Liver (tissue), 9 donors: ENCODE results near the gene GLIPR1L2. TPM values are rescaled to one million over a fixed set of nuclear protein-coding genes. Genes with fewer than 3 reads are reported as not detected.

ENCODE experiments used
- DNase-seq: peaks from one replicate; pipeline ENCODE4 v3.0.0-alpha.2; 2017; ENCODE audit warnings: low spot score
- H3K27ac ChIP-seq, 2 donors: one replicate each; pipeline ENCODE4 v1.7.0; 2013; ENCODE audit warnings: inconsistent platforms in 2 of 2, low read length in 2 of 2, control low read depth in 1 of 2, low read depth in 1 of 2, mild to moderate bottlenecking in 1 of 2
- H3K27me3 ChIP-seq, 4 donors: one replicate each; pipeline versions ENCODE4 v1.6.1 to v1.7.0; 2013; ENCODE audit warnings: low read length in 3 of 4, inconsistent platforms in 1 of 4, mild to moderate bottlenecking in 1 of 4, moderate library complexity in 1 of 4; ENCODE audit not compliant: control insufficient read depth in 4 of 4, insufficient read depth in 4 of 4
- H3K36me3 ChIP-seq, 4 donors: one replicate each; pipeline versions ENCODE4 v1.6.1 to v1.7.0; 2013; ENCODE audit warnings: low read length in 3 of 4, mild to moderate bottlenecking in 3 of 4, low read depth in 1 of 4, moderate library complexity in 1 of 4; ENCODE audit not compliant: control insufficient read depth in 4 of 4, insufficient read depth in 3 of 4
- H3K4me1 ChIP-seq, 4 donors: one replicate each; pipeline versions ENCODE4 v1.6.1 to v1.7.0; 2013; ENCODE audit warnings: low read length in 3 of 4, mild to moderate bottlenecking in 3 of 4, moderate library complexity in 1 of 4; ENCODE audit not compliant: control insufficient read depth in 4 of 4, insufficient read depth in 4 of 4
- H3K4me3 ChIP-seq, 3 donors: one replicate each; pipeline versions ENCODE4 v1.6.1 to v1.7.0; 2013; ENCODE audit warnings: low read length in 3 of 3, control low read depth in 1 of 3, low read depth in 1 of 3, mild to moderate bottlenecking in 1 of 3
- H3K9ac ChIP-seq, 2 donors: one replicate each; pipeline ENCODE4 v1.7.0; 2013; ENCODE audit warnings: low read length in 2 of 2, mild to moderate bottlenecking in 2 of 2, moderate library complexity in 2 of 2, control low read depth in 1 of 2, low read depth in 1 of 2
- H3K9me3 ChIP-seq, 4 donors: one replicate each; pipeline versions ENCODE4 v1.6.1 to v1.7.0; 2013; ENCODE audit warnings: low read length in 3 of 4; ENCODE audit not compliant: control insufficient read depth in 4 of 4
- ATF3 ChIP-seq: IDR thresholded peaks from 2 replicates; pipeline ENCODE4 v1.6.1; 2016; ENCODE audit warnings: antibody characterized with exemption
- CTCF ChIP-seq: fragments of 150-350 bp; IDR thresholded peaks from 2 replicates; pipeline ENCODE4 v1.5.1; 2017; ENCODE audit warnings: improper control_type of control experiment, low read depth, low read length; ENCODE audit not compliant: missing input control
- EGR1 ChIP-seq, 2 donors: IDR thresholded peaks; 2 replicates each; pipeline ENCODE4 v1.6.1; 2016 to 2018; ENCODE audit warnings: antibody characterized with exemption in 2 of 2, low read depth in 2 of 2
- FOXA1 ChIP-seq: IDR thresholded peaks from 2 replicates; pipeline ENCODE4 v1.6.1; 2016; ENCODE audit warnings: antibody characterized with exemption
- FOXA2 ChIP-seq: IDR thresholded peaks from 2 replicates; pipeline ENCODE4 v1.6.1; 2016; ENCODE audit warnings: antibody characterized with exemption
- GABPA ChIP-seq, 2 donors: IDR thresholded peaks in 1 of 2; conservative IDR thresholded peaks in 1 of 2; 2 replicates each; pipeline ENCODE4 v1.6.1; 2016; ENCODE audit warnings: antibody characterized with exemption in 2 of 2, mild to moderate bottlenecking in 1 of 2, moderate library complexity in 1 of 2
- HNF4A ChIP-seq, 2 donors: conservative IDR thresholded peaks; 2 replicates each; pipeline ENCODE4 v1.6.1; 2016; ENCODE audit warnings: antibody characterized with exemption in 2 of 2, mild to moderate bottlenecking in 2 of 2
- HNF4G ChIP-seq: IDR thresholded peaks from 2 replicates; pipeline ENCODE4 v1.6.1; 2016; ENCODE audit warnings: antibody characterized with exemption
- JUND ChIP-seq, 2 donors: IDR thresholded peaks; 2 replicates each; pipeline ENCODE4 v1.6.1; 2016; ENCODE audit warnings: antibody characterized with exemption in 2 of 2
- MAX ChIP-seq: IDR thresholded peaks from 2 replicates; pipeline ENCODE4 v1.6.1; 2016; ENCODE audit warnings: antibody characterized with exemption
- NR2F2 ChIP-seq: IDR thresholded peaks from 2 replicates; pipeline ENCODE4 v1.6.1; 2016; ENCODE audit warnings: antibody characterized with exemption
- RAD21 ChIP-seq, 2 donors: IDR thresholded peaks; 2 replicates each; pipeline ENCODE4 v1.6.1; 2016; ENCODE audit warnings: antibody characterized with exemption in 2 of 2, mild to moderate bottlenecking in 2 of 2
- RXRA ChIP-seq, 2 donors: IDR thresholded peaks; 2 replicates each; pipeline ENCODE4 v1.6.1; 2017 to 2018; ENCODE audit warnings: antibody characterized with exemption in 2 of 2, mild to moderate bottlenecking in 1 of 2
- SP1 ChIP-seq: IDR thresholded peaks from 2 replicates; pipeline ENCODE4 v1.6.1; 2018; ENCODE audit warnings: antibody characterized with exemption, mild to moderate bottlenecking
- YY1 ChIP-seq: IDR thresholded peaks from 2 replicates; pipeline ENCODE4 v1.6.1; 2016; ENCODE audit warnings: antibody characterized with exemption, mild to moderate bottlenecking
- ZBTB33 ChIP-seq: IDR thresholded peaks from 2 replicates; pipeline ENCODE4 v1.6.1; 2016; ENCODE audit warnings: antibody characterized with exemption
- WGBS: extraction: QIAGEN DNeasy Blood & Tissue Kit; methylation state at CpG from one replicate; pipeline ENCODE4 v1.1.7; 2013; 5-methylcytosine and 5-hydroxymethylcytosine counted together
- polyA plus RNA-seq, 2 donors: library from polyadenylated mRNA; stranded (reverse) in 1 of 2; unstranded in 1 of 2; fragments of 200-250 nt in 1 of 2; fragments of >200 nt in 1 of 2; fragmentation: Nextera tagmentation in 1 of 2; extraction: Ambion mirVana in 1 of 2; gene quantifications; one replicate each; pipeline versions ENCODE4 v1.2.1 to v1.2.3, GENCODE V29; 2013 to 2015
- total RNA-seq, 2 donors: library from RNA; depleted of rRNA; stranded (reverse); fragments of >200 nt; gene quantifications; one replicate each; pipeline ENCODE4 v1.2.3, GENCODE V29; 2014
- donor health status: healthy.
- donor health status: healthy.
- donor health status: healthy.
- donor health status: healthy.
- donor health status: healthy.

GLIPR1L2 gene
- total and polyA plus RNA-seq, 4 donors, result 0.05 to 0.38 (median 0.26) TPM

- no peak for TF ChIP-seq MAX
- TF ChIP-seq HNF4G, result no peak
- no peak for TF ChIP-seq GABPA (IDR thresholded peaks at IDR 0.05 in 1 of 2, conservative IDR thresholded peaks at IDR 0.05 in 1 of 2)
- TF ChIP-seq FOXA2, result no peak
Observed at GRCh38 chr12:75414671-75415070, 23.8 kb downstream of the GLIPR1L2 start (continued).

- DNase-seq, result no peak
- Histone ChIP-seq H3K27me3 (no peaks in the 10 kb centered on the region), H3K4me1 (no peaks in the 10 kb centered on the region), H3K36me3 (no peaks in the 10 kb centered on the region), H3K4me3 (no peak overlapping the region), H3K9ac (no peak overlapping the region), H3K27ac (no peak overlapping the region), H3K9me3 (peaks cover 0 to 1% (median 0%) of the 10 kb centered on the region in 4 donors)
- no peak for TF ChIP-seq HNF4G
- no peak for TF ChIP-seq GABPA (IDR thresholded peaks at IDR 0.05 in 1 of 2, conservative IDR thresholded peaks at IDR 0.05 in 1 of 2)
- no peak for TF ChIP-seq HNF4A (conservative IDR thresholded peaks at IDR 0.05)
- TF ChIP-seq ATF3, result no peak
- TF ChIP-seq ZBTB33, result no peak
- no peak for TF ChIP-seq YY1
- no peak for TF ChIP-seq NR2F2
- no peak for TF ChIP-seq RXRA (IDR thresholded peaks at IDR 0.05)
- TF ChIP-seq FOXA1, result no peak
- no peak for TF ChIP-seq JUND (IDR thresholded peaks at IDR 0.05)
- TF ChIP-seq EGR1 (IDR thresholded peaks at IDR 0.05; ENCODE audit: low read depth in 2 of 2), result no peak
- no peak for TF ChIP-seq MAX
- no peak for TF ChIP-seq CTCF
- no peak for TF ChIP-seq FOXA2
- TF ChIP-seq SP1, result no peak
- WGBS, result 76% methylated on average over 2 of the region's 2 CpGs
Observed at GRCh38 chr12:75419841-75420240, 29.0 kb downstream of the GLIPR1L2 start.

- Histone ChIP-seq H3K36me3 (no peaks in the 10 kb centered on the region), H3K4me3 (no peak overlapping the region), H3K27me3 (no peaks in the 10 kb centered on the region), H3K27ac (no peak overlapping the region), H3K9me3 (peaks cover 0 to 14% (median 4%) of the 10 kb centered on the region in 4 donors), H3K4me1 (no peaks in the 10 kb centered on the region), H3K9ac (no peak overlapping the region)
- DNase-seq, result no peak
- TF ChIP-seq CTCF, result no peak
- TF ChIP-seq JUND (IDR thresholded peaks at IDR 0.05), result no peak
- TF ChIP-seq ATF3, result no peak
- no peak for TF ChIP-seq HNF4A (conservative IDR thresholded peaks at IDR 0.05)
- no peak for TF ChIP-seq RAD21 (IDR thresholded peaks at IDR 0.05)
- no peak for TF ChIP-seq SP1
- TF ChIP-seq GABPA (IDR thresholded peaks at IDR 0.05 in 1 of 2, conservative IDR thresholded peaks at IDR 0.05 in 1 of 2), result no peak
- no peak for TF ChIP-seq RXRA (IDR thresholded peaks at IDR 0.05)
- no peak for TF ChIP-seq FOXA2
- 39% methylated on average over 1 of the region's 1 CpG for WGBS
Observed at GRCh38 chr12:75427491-75427890, 36.6 kb downstream of the GLIPR1L2 start.
